ENCODE data around the gene SLC22A7.

The SLC22A7 gene

DNA sequence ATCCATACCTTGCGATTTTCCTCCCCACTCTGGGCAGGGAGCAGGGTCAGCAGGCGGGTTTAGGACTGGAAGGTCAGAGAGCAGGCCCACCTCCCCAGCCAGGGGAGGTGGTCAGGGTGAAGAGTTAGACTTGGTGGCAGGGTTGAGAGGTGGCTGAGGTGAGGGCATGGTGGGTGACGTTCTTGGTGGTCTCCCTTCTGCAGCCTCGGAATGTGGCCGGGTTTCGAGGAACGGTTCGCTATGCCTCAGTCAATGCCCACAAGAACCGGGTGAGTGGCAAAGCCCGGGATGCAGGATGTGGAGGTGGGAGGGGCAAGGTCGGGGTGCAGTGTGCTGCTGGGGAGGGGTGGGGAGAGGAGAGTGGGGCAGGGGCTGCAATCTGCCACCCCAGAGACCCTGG lies 43.2 kb upstream of the SLC22A7 start:
- no peak for DNase-seq (ENCODE audit: extremely low read depth, insufficient read length)
- no peaks in the 10 kb centered on the region; the same call in 1 of the 2 replicates for H3K27me3 ChIP-seq (replicated peaks; ENCODE audit: control insufficient read depth, insufficient read depth, low read length)
- TF ChIP-seq, protein P1, sequence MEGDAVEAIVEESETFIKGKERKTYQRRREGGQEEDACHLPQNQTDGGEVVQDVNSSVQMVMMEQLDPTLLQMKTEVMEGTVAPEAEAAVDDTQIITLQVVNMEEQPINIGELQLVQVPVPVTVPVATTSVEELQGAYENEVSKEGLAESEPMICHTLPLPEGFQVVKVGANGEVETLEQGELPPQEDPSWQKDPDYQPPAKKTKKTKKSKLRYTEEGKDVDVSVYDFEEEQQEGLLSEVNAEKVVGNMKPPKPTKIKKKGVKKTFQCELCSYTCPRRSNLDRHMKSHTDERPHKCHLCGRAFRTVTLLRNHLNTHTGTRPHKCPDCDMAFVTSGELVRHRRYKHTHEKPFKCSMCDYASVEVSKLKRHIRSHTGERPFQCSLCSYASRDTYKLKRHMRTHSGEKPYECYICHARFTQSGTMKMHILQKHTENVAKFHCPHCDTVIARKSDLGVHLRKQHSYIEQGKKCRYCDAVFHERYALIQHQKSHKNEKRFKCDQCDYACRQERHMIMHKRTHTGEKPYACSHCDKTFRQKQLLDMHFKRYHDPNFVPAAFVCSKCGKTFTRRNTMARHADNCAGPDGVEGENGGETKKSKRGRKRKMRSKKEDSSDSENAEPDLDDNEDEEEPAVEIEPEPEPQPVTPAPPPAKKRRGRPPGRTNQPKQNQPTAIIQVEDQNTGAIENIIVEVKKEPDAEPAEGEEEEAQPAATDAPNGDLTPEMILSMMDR (IDR thresholded peaks at IDR 0.05; ENCODE audit: insufficient read depth, low read length, poor library complexity, severe bottlenecking), result no peak
- no peak overlapping the region for H3K4me3 ChIP-seq (replicated peaks; ENCODE audit: low read depth, low read length)
- H3K36me3 ChIP-seq (ENCODE audit: control insufficient read depth, insufficient read depth, low read length), result no peaks in the 10 kb centered on the region

DNA sequence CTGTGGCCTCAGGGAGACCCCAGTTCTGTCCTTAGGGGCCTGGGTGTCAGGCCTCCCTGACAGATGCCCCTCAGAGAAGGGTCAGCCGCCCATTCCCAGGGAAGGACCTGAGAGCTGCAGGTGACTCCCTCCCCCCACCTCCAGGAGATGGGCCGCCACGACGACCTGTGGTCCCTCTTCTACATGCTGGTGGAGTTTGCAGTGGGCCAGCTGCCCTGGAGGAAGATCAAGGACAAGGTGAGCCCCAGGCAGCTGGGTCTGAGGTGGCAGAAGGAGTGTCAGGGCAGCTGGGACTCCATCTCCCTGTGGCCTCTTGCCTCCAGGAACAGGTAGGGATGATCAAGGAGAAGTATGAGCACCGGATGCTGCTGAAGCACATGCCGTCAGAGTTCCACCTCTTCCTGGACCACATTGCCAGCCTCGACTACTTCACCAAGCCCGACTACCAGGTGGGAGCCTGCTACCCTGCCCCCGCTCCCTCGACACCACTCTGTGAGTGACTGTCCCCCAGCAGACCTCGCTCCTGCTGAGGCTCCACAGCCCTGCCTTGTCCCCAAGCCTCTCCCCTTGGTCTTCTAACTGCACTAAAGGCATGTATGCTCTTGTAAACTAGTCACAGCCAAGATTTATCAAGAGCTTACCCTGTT lies 42.5 kb upstream of the SLC22A7 start:
- Histone ChIP-seq H3K4me3 (replicated peaks; ENCODE audit: low read depth, low read length) (no peak overlapping the region), H3K27me3 (replicated peaks; ENCODE audit: control insufficient read depth, insufficient read depth, low read length) (no peaks in the 10 kb centered on the region; the same call in 1 of the 2 replicates), H3K36me3 (ENCODE audit: control insufficient read depth, insufficient read depth, low read length) (no peaks in the 10 kb centered on the region)
- TF ChIP-seq, protein P1 (IDR thresholded peaks at IDR 0.05; ENCODE audit: insufficient read depth, low read length, poor library complexity, severe bottlenecking), result no peak
- no peak for DNase-seq (ENCODE audit: extremely low read depth, insufficient read length)

DNA sequence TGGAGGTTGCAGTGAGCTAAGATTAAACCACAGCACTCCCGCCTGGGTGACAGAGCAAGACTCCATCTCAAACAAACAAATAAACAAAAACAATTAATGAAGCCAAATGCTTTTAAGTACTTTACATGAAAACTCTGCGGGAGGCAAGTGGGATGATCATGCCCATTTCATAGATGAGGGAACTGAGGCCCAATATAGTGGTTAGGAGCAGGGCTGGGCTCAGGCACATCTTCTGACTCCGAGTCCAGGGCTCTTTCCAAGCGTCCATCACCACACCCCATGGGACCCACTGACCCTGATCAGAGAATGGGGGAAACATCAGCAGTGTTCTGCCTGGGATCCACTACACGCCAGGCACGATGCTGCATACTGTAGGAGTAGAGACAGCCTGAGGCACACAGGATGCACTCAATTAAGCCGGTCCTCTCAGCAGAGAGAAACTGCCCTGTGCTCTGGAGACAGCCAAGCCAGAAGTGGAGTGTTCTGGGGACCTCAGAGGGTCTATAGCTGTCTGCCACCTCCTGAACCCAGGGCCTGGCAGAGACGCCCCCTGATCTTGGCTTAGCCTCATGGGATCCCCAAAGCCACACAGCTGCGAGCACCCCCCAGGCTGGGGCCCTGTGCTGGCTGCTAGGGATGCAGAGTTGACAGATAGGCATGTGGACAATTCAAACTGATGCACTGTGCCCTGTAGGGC lies 41.2 kb upstream of the SLC22A7 start:
- H3K4me3 ChIP-seq (replicated peaks; ENCODE audit: low read depth, low read length), result no peak overlapping the region
- TF ChIP-seq, protein P1 (IDR thresholded peaks at IDR 0.05; ENCODE audit: insufficient read depth, low read length, poor library complexity, severe bottlenecking), result no peak

DNA sequence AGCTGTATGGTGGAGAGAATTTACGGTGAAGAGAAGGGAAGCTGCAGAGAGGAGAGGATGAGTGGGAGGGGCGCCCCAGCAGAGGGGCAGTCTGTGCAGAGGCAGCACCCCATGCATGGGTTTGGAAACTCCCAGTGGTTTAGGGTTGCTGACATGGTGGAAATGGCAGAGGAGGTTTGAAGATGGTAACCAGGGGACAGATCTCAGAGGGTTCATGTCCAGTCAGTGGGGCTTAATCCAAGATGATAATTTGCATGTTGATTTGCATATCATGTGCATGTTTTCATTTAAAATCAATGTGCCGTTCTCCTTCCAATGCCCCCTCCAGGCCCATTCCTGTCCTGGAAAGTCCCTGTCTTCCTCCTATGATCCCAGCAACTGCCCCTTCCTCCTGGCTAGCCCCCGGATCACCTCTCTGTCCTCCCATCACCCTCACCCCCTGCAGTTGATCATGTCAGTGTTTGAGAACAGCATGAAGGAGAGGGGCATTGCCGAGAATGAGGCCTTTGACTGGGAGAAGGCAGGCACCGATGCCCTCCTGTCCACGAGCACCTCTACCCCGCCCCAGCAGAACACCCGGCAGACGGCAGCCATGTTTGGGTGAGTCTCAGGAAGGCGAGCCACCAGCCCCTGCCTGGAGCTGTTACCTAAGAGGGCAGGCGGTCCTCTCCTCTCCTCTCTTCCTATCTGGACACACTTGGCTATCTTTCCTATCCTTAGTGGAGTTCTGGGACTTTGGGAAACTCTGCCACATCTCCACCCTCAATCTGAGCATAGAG lies 40.5 kb upstream of the SLC22A7 start:
- TF ChIP-seq, protein P1 (IDR thresholded peaks at IDR 0.05; ENCODE audit: insufficient read depth, low read length, poor library complexity, severe bottlenecking), result no peak
- Histone ChIP-seq H3K4me3 (replicated peaks; ENCODE audit: low read depth, low read length) (no peak overlapping the region), H3K36me3 (ENCODE audit: control insufficient read depth, insufficient read depth, low read length) (no peaks in the 10 kb centered on the region), H3K27me3 (replicated peaks; ENCODE audit: control insufficient read depth, insufficient read depth, low read length) (no peaks in the 10 kb centered on the region; the same call in 1 of the 2 replicates)
- DNase-seq (ENCODE audit: extremely low read depth, insufficient read length), result no peak

More for the DNA sequence above, 41.2 kb upstream of the SLC22A7 start:
- no peak for DNase-seq (ENCODE audit: extremely low read depth, insufficient read length)
- no peaks in the 10 kb centered on the region; the same call in 1 of the 2 replicates for H3K27me3 ChIP-seq (replicated peaks; ENCODE audit: control insufficient read depth, insufficient read depth, low read length)
- no peaks in the 10 kb centered on the region for H3K36me3 ChIP-seq (ENCODE audit: control insufficient read depth, insufficient read depth, low read length)

DNA sequence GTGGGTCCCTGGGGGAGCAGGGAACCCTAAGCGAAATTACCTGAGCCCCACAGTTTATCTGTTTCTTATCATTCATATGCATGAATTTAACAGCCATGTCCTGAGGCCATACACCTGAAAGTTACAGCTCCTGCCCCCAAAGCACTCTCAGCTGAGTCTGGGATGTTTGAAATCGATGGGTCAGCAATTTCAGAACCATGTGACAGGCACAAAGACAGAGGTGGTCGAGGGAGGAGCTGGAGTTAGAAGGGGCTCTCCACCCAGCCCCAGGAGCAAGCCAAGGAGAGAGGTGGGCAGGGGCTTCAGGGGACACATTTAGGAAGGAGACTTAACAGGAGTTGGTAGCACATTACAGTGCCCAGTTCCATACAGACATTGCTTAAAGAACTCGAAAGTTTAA lies 39.9 kb upstream of the SLC22A7 start:
- Histone ChIP-seq H3K4me3 (replicated peaks; ENCODE audit: low read depth, low read length) (no peak overlapping the region), H3K36me3 (ENCODE audit: control insufficient read depth, insufficient read depth, low read length) (no peaks in the 10 kb centered on the region), H3K27me3 (replicated peaks; ENCODE audit: control insufficient read depth, insufficient read depth, low read length) (no peaks in the 10 kb centered on the region)
- DNase-seq (ENCODE audit: extremely low read depth, insufficient read length), result no peak
- TF ChIP-seq, protein P1 (IDR thresholded peaks at IDR 0.05; ENCODE audit: insufficient read depth, low read length, poor library complexity, severe bottlenecking), result no peak
